Naive thymus-derived CD4-positive, alpha-beta T cell (primary cell): Measurements from ENCODE around the gene ZFAND3. TPM values are rescaled to one million over a fixed set of nuclear protein-coding genes. Genes with fewer than 3 reads are reported as not detected.

ENCODE experiments used
- ATAC-seq: fragments of 150-1000 bp; cut with Tn5 transposase; 2 replicates; pipeline ENCODE4 v1.10.0; 2021; ENCODE audit warnings: mild to moderate bottlenecking, moderate library complexity
- CTCF ChIA-PET: fragments of 350-600 bp; sonication (Branson Sonifier 250); formaldehyde crosslinking; loops from one replicate; lab custom pipeline; 2021; ENCODE audit warnings: antibody characterized with exemption; lab: Charles Lee
- POLR2A ChIA-PET: fragments of 350-600 bp; sonication (Branson Sonifier 250); formaldehyde crosslinking; loops from one replicate; lab custom pipeline; 2021; ENCODE audit warnings: antibody characterized with exemption, inconsistent platforms; lab: Charles Lee
- DNase-seq, 9 donors: peaks; one replicate each; pipeline versions ENCODE4 v3.0.0 to v3.0.0-alpha.2; 2020 to 2022; ENCODE audit warnings: mixed read lengths in 1 of 9
- H3K27ac ChIP-seq: one replicate; pipeline ENCODE4 v1.7.0; 2013; ENCODE audit warnings: mild to moderate bottlenecking, low read depth, low read length, moderate library complexity
- H3K27me3 ChIP-seq, 2 donors: one replicate each; pipeline ENCODE4 v1.7.0; 2013; ENCODE audit warnings: low read length in 2 of 2, mild to moderate bottlenecking in 2 of 2, moderate library complexity in 2 of 2; ENCODE audit not compliant: control insufficient read depth in 2 of 2, insufficient read depth in 2 of 2
- H3K36me3 ChIP-seq, 3 experiments: 1 replicate in 2 of 3; 2 replicates in 1 of 3; pipeline ENCODE4 v1.7.0; 2013; ENCODE audit warnings: low read length in 3 of 3, mild to moderate bottlenecking in 3 of 3, moderate library complexity in 1 of 3; ENCODE audit not compliant: insufficient read depth in 3 of 3, control insufficient read depth in 2 of 3
- H3K4me1 ChIP-seq, 2 donors: one replicate each; pipeline ENCODE4 v1.7.0; 2013; ENCODE audit warnings: low read length in 2 of 2, mild to moderate bottlenecking in 2 of 2, moderate library complexity in 1 of 2; ENCODE audit not compliant: control insufficient read depth in 2 of 2, insufficient read depth in 2 of 2
- H3K4me3 ChIP-seq: 2 replicates; pipeline ENCODE4 v1.7.0; 2013; ENCODE audit warnings: mild to moderate bottlenecking, low read length
- H3K9me3 ChIP-seq, 3 experiments: 1 replicate in 2 of 3; 2 replicates in 1 of 3; pipeline ENCODE4 v1.7.0; 2013; ENCODE audit warnings: low read length in 3 of 3; ENCODE audit not compliant: control insufficient read depth in 2 of 3
- H3K27ac Mint-ChIP-seq, 9 donors: one replicate each; pipeline ENCODE4 v1.8.0; 2020 to 2022; ENCODE audit warnings: mixed read lengths in 9 of 9, mild to moderate bottlenecking in 8 of 9, moderate library complexity in 5 of 9, inconsistent platforms in 2 of 9
- H3K27me3 Mint-ChIP-seq, 5 donors: one replicate each; pipeline ENCODE4 v1.8.0; 2021 to 2022; ENCODE audit warnings: mixed read lengths in 5 of 5, mild to moderate bottlenecking in 1 of 5
- H3K36me3 Mint-ChIP-seq, 5 donors: one replicate each; pipeline ENCODE4 v1.8.0; 2020 to 2022; ENCODE audit warnings: mixed read lengths in 5 of 5, mild to moderate bottlenecking in 3 of 5, inconsistent platforms in 1 of 5
- H3K4me1 Mint-ChIP-seq, 7 donors: one replicate each; pipeline ENCODE4 v1.8.0; 2020 to 2022; ENCODE audit warnings: mixed read lengths in 7 of 7, mild to moderate bottlenecking in 3 of 7, inconsistent platforms in 1 of 7
- H3K4me3 Mint-ChIP-seq, 10 donors: one replicate each; pipeline ENCODE4 v1.8.0; 2020 to 2022; ENCODE audit warnings: mild to moderate bottlenecking in 10 of 10, mixed read lengths in 10 of 10, moderate library complexity in 6 of 10, inconsistent platforms in 2 of 10
- H3K9me3 Mint-ChIP-seq, 11 donors: one replicate each; pipeline ENCODE4 v1.8.0; 2020 to 2022; ENCODE audit warnings: mixed read lengths in 11 of 11, mild to moderate bottlenecking in 4 of 11, inconsistent platforms in 1 of 11, moderate library complexity in 1 of 11
- intact Hi-C, 2 donors: fragments of 100-400 bp; cut with micrococcal nuclease; formaldehyde crosslinking; loops; one replicate each; pipeline ENCODE4 v1.15.1; 2023
- polyA plus RNA-seq, 2 donors: library from polyadenylated mRNA; unstranded; fragments of 300-500 nt; fragmentation: Illumina TruSeq; gene quantifications; one replicate each; pipeline ENCODE4 v1.2.3, GENCODE V29; 2021
- total RNA-seq, 6 experiments: library from RNA in 5 of 6; stranded (reverse) in 5 of 6; gene quantifications; 1 replicate in 5 of 6; 2 replicates in 1 of 6; pipeline ENCODE4 v1.2.3 and lab custom pipeline; 2021 to 2026

The ZFAND3 gene
- total and polyA plus RNA-seq, 7 experiments from 2014 or later = 3.5 to 55.0 (median 37.1) TPM

GRCh38 chr6:38027685-38028373 lies 208.3 kb downstream of the ZFAND3 start:
- Histone ChIP-seq H3K4me1 (peaks cover 0 to 5% of the 10 kb centered on the region in 2 donors), H3K9me3 (no peaks in the 10 kb centered on the region), H3K27ac (no peak overlapping the region), H3K36me3 (no peaks in the 10 kb centered on the region), H3K27me3 (no peaks in the 10 kb centered on the region), H3K4me3 (no peak overlapping the region)
- Mint-ChIP-seq H3K36me3 (peaks cover 6 to 16% (median 9%) of the 10 kb centered on the region in 5 donors), H3K27ac (peak overlapping the region in 1 of 9 donors; percentile 19), H3K9me3 (peaks cover 0 to 19% (median 0%) of the 10 kb centered on the region in 11 donors), H3K4me1 (peaks cover 33 to 76% (median 64%) of the 10 kb centered on the region in 7 donors), H3K27me3 (no peaks in the 10 kb centered on the region), H3K4me3 (peak overlapping the region in 1 of 10 donors; percentile 19)
- ATAC-seq = no peak
- no peak for DNase-seq
- intact Hi-C loops = no loop called here
- CTCF ChIA-PET = no interaction called here
- POLR2A ChIA-PET = interaction anchor here (0.6 to 1.3 kb wide), 3 partner anchors 10 to 103 kb away, joined by 3 read pairs; no protein-coding TSS in a partner anchor

- Mint-ChIP-seq H3K4me1 (peaks cover 33 to 94% (median 84%) of the 10 kb centered on the region in 7 donors), H3K4me3 (peak overlapping the region in 1 of 10 donors; percentile 28), H3K9me3 (no peaks in the 10 kb centered on the region), H3K27ac (peak overlapping the region in 1 of 9 donors; percentile 63), H3K36me3 (peaks cover 0 to 8% (median 4%) of the 10 kb centered on the region in 5 donors), H3K27me3 (no peaks in the 10 kb centered on the region)
- ChIA-PET POLR2A (no interaction called here), CTCF (no interaction called here)
- intact Hi-C loops = loop anchor here in 1 of 2 donors (5.0 kb wide), 1 partner anchor 462 kb away; no protein-coding TSS in a partner anchor
- no peaks in the 10 kb centered on the region for H3K36me3 ChIP-seq
- H3K27me3 ChIP-seq = no peaks in the 10 kb centered on the region
- no peak for DNase-seq
- H3K4me1 ChIP-seq = peaks cover 5 to 12% of the 10 kb centered on the region in 2 donors
- no peak overlapping the region for H3K4me3 ChIP-seq
- no peak overlapping the region for H3K27ac ChIP-seq
- no peak for ATAC-seq
- H3K9me3 ChIP-seq = no peaks in the 10 kb centered on the region
These were observed 210.9 kb downstream of the ZFAND3 start for GRCh38 chr6:38030380-38030779.

DNA sequence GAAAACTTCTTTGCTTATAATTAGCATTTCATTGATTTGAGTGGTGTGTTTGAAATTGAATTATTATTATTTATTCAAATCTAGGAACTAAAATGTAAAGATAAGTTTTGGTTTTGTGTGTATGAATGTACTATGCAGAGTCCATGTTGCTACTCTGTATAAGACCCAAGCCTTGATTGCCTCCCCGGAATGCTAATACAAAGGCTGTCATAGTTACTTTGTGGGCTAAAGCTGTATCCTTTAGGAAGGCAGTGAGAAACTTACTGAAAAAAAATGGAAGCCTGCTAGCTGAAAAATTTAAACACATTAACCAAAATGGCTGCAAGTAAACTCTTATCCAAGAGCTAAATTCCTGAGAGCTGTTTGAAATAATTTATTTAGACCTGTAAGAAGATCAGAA lies 213.3 kb downstream of the ZFAND3 start:
- Histone ChIP-seq H3K36me3 (no peaks in the 10 kb centered on the region), H3K27ac (no peak overlapping the region), H3K4me1 (peaks cover under 1 to 12% of the 10 kb centered on the region in 2 donors), H3K27me3 (no peaks in the 10 kb centered on the region), H3K4me3 (no peak overlapping the region), H3K9me3 (no peaks in the 10 kb centered on the region)
- ATAC-seq = no peak
- ChIA-PET CTCF (interaction anchor here (1.5 to 1.9 kb wide), 2 partner anchors 9 to 12 kb away, joined by 4 to 8 read pairs; no protein-coding TSS in a partner anchor), POLR2A (no interaction called here)
- no peak for DNase-seq
- peaks cover 24 to 84% (median 73%) of the 10 kb centered on the region in 7 donors for H3K4me1 Mint-ChIP-seq
- H3K9me3 Mint-ChIP-seq = peaks cover 0 to 3% (median 0%) of the 10 kb centered on the region in 11 donors
- no peak overlapping the region for H3K4me3 Mint-ChIP-seq
- intact Hi-C loops = loop anchor here in 1 of 2 donors (2.0 to 5.0 kb wide), 2 partner anchors 16 to 460 kb away; no protein-coding TSS in a partner anchor
- peaks cover 0 to 9% (median 6%) of the 10 kb centered on the region in 5 donors for H3K36me3 Mint-ChIP-seq
- no peaks in the 10 kb centered on the region for H3K27me3 Mint-ChIP-seq
- H3K27ac Mint-ChIP-seq = peak overlapping the region in 2 of 9 donors; percentile 22 to 35

DNA sequence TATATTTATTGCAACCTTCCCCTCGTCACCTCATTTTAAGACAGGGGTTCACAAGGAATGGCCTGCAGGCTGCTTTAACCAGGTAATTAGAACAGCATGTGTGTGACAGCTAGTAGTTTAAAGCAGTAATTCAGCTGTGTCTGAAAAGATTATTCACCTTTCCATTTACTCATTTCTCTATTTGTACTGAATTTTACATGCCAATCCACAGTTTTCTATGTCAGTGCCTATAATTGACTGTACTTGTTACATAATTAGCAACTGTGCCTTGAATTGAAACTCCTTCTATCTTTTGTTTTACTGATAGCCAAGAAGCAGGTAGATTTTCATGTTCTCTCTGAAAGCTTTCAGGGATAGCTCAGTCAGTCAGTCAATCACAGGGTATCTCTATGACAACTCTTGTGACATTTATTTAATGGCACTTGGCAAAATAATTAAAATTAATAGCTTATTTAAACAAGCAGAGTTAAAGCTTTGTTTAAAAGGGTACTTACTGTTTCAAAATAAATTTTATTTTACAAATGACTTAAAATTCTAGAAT lies 214.0 kb downstream of the ZFAND3 start:
- H3K27me3 ChIP-seq = no peaks in the 10 kb centered on the region
- Mint-ChIP-seq H3K9me3 (peaks cover 0 to 3% (median 0%) of the 10 kb centered on the region in 11 donors), H3K36me3 (peaks cover 0 to 9% (median 6%) of the 10 kb centered on the region in 5 donors), H3K27me3 (no peaks in the 10 kb centered on the region), H3K4me1 (peaks cover 19 to 84% (median 68%) of the 10 kb centered on the region in 7 donors), H3K27ac (peak overlapping the region in 1 of 9 donors; percentile 10), H3K4me3 (peak overlapping the region in 1 of 10 donors; percentile 36)
- DNase-seq (no peak), ATAC-seq (no peak)
- no peaks in the 10 kb centered on the region for H3K36me3 ChIP-seq
- no peak overlapping the region for H3K4me3 ChIP-seq
- ChIA-PET POLR2A (no interaction called here), CTCF (interaction anchor here (0.7 to 1.9 kb wide), 3 partner anchors 10 to 174 kb away, joined by 3 to 8 read pairs (median 4); no protein-coding TSS in a partner anchor)
- intact Hi-C loops = loop anchor here in 1 of 2 donors (2.0 to 5.0 kb wide), 2 partner anchors 17 to 459 kb away; no protein-coding TSS in a partner anchor
- no peaks in the 10 kb centered on the region for H3K9me3 ChIP-seq
- H3K4me1 ChIP-seq = peaks cover 0 to 12% of the 10 kb centered on the region in 2 donors
- H3K27ac ChIP-seq = no peak overlapping the region

DNA sequence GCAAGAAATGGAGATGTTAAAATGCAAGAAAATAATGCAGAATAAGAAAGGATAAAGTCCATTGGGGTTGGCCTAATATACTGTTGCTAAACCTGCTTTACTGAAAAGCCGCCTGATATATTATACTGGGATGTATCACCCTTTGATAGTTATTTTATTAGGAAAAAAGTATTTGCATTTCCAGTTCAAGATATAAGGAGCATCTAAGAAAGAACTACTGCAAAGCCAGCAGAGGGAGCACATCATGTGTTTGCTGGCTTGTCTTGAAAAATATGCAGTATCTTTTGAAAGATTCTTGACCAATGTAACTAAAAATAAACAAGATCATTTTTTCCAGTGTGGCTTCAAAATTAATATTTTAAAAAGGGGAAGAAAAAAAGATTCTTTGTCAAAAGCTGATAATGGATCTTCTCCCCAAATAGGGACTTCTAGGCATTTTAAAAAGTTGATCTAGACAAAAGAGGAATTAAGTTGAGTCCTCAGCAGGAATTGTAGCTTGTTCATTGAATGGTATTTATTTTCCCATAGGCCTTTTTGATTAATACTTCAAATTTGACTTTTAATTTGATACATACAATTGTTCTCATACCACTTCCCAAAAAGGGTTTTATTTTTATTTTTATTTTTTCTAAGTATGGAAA lies 214.9 kb downstream of the ZFAND3 start:
- Mint-ChIP-seq H3K9me3 (peaks cover 0 to 3% (median 0%) of the 10 kb centered on the region in 11 donors), H3K36me3 (peaks cover 0 to 9% (median 6%) of the 10 kb centered on the region in 5 donors), H3K4me1 (peaks cover 22 to 82% (median 61%) of the 10 kb centered on the region in 7 donors), H3K27me3 (no peaks in the 10 kb centered on the region), H3K4me3 (peak overlapping the region in 6 of 10 donors; percentile 8 to 54 (median 23)), H3K27ac (peak overlapping the region in 3 of 9 donors; percentile 29 to 57 (median 52))
- CTCF ChIA-PET = interaction anchor here (0.8 kb wide), 1 partner anchor 579 kb away, joined by 4 read pairs; no protein-coding TSS in a partner anchor
- no peak overlapping the region for H3K27ac ChIP-seq
- no peak for ATAC-seq
- no peaks in the 10 kb centered on the region for H3K9me3 ChIP-seq
- H3K4me3 ChIP-seq = no peak overlapping the region
- no peaks in the 10 kb centered on the region for H3K27me3 ChIP-seq
- H3K4me1 ChIP-seq = peaks cover 0 to 12% of the 10 kb centered on the region in 2 donors
- POLR2A ChIA-PET = no interaction called here
- peak in 1 of 9 donors; percentile 8 for DNase-seq
- H3K36me3 ChIP-seq = no peaks in the 10 kb centered on the region
- intact Hi-C loops = loop anchor here (1.0 to 5.0 kb wide), 4 partner anchors 458 to 638 kb away; no protein-coding TSS in a partner anchor

DNA sequence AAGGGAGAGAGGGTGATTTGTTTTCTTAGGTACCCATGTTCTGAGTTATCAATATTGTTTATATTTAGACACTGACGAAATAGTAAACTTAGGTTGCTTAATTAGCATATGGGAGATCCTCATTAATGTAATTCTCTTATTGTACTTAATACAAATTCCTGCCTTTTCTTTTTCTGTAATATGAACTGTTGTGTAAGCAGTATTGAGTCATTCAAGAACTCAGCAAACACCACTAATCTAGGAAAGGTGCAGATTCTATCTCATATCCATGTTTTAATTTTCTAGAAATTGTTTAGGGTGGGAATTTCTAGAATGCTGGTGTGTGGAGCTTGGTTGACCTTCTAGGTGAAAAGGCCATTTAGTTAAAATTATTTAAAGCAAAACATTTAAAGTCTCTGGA lies 216.0 kb downstream of the ZFAND3 start:
- Mint-ChIP-seq H3K4me1 (peaks cover 21 to 76% (median 54%) of the 10 kb centered on the region in 7 donors), H3K27me3 (no peaks in the 10 kb centered on the region), H3K9me3 (peaks cover 0 to 3% (median 0%) of the 10 kb centered on the region in 11 donors), H3K27ac (peak overlapping the region in 1 of 9 donors; percentile 29), H3K36me3 (peaks cover 0 to 9% (median under 1%) of the 10 kb centered on the region in 5 donors), H3K4me3 (peak overlapping the region in 1 of 10 donors; percentile 36)
- H3K27me3 ChIP-seq = no peaks in the 10 kb centered on the region
- DNase-seq (no peak), ATAC-seq (no peak)
- intact Hi-C loops = loop anchor here in 1 of 2 donors (2.0 kb wide), 1 partner anchor 637 kb away; no protein-coding TSS in a partner anchor
- no peak overlapping the region for H3K4me3 ChIP-seq
- no peaks in the 10 kb centered on the region for H3K36me3 ChIP-seq
- no peak overlapping the region for H3K27ac ChIP-seq
- no peaks in the 10 kb centered on the region for H3K9me3 ChIP-seq
- ChIA-PET CTCF (interaction anchor here (0.6 kb wide), 2 partner anchors 219 to 790 kb away, joined by 3 read pairs; no protein-coding TSS in a partner anchor), POLR2A (no interaction called here)
- peaks cover 0 to 12% of the 10 kb centered on the region in 2 donors for H3K4me1 ChIP-seq
